ENCODE data around the gene LCN15.
A peak's percentile ranks its signal among the peaks of the same experiment; 100 is the strongest.
"Not testable (repeated sequence)": the region's sequence is repeated elsewhere in the genome, so short reads cannot be mapped to it uniquely, and the experiment has no call there.

Gene LCN15

GRCh38 chr9:136764301-136764891 is at the start of gene LCN15:
Gene LCN15, minus strand, starts transcription at chr9:136764518. Its CDS starts 30 bp downstream, at chr9:136764488.
- DNase-seq, result peak; percentile 80

- no peak for DNase-seq
Observed at GRCh38 chr9:136808806-136809158, 44.5 kb upstream of the LCN15 start.

GRCh38 chr9:136808075-136808805 is 43.9 kb upstream of the LCN15 start:
- DNase-seq, result no peak

- no peak for DNase-seq
Observed at GRCh38 chr9:136807281-136808074, 43.2 kb upstream of the LCN15 start, which contains the start of gene RABL6. Gene RABL6, plus strand, starts transcription at chr9:136807948. Its CDS starts 249 bp downstream, at chr9:136808197.

GRCh38 chr9:136806631-136807201 is 42.4 kb upstream of the LCN15 start:
- DNase-seq, result no peak

GRCh38 chr9:136806067-136806466 is 41.7 kb upstream of the LCN15 start:
- DNase-seq, result no peak

GRCh38 chr9:136805207-136805740 is 41.0 kb upstream of the LCN15 start:
- no peak for DNase-seq

GRCh38 chr9:136804509-136805206 is 40.3 kb upstream of the LCN15 start:
- DNase-seq, result no peak

- DNase-seq, result no peak
Observed at GRCh38 chr9:136803551-136804508, 39.5 kb upstream of the LCN15 start.

GRCh38 chr9:136803009-136803550 is 38.8 kb upstream of the LCN15 start:
- not testable (repeated sequence) for DNase-seq

GRCh38 chr9:136802321-136802720 is 38.0 kb upstream of the LCN15 start:
- no peak for DNase-seq

GRCh38 chr9:136799854-136800657 is 35.7 kb upstream of the LCN15 start:
- DNase-seq, result peak; percentile 88

GRCh38 chr9:136799079-136799853 is 34.9 kb upstream of the LCN15 start:
- peak; percentile 53 for DNase-seq

GRCh38 chr9:136798708-136799078 is 34.4 kb upstream of the LCN15 start:
- no peak for DNase-seq

GRCh38 chr9:136796775-136797347 is 32.5 kb upstream of the LCN15 start:
- DNase-seq, result not testable (repeated sequence)

- DNase-seq, result no peak
Observed at GRCh38 chr9:136796238-136796774, 32.0 kb upstream of the LCN15 start, which contains the start of gene CCDC183. Gene CCDC183, plus strand, starts transcription at chr9:136796338. Its CDS starts 60 bp downstream, at chr9:136796398.

- no peak for DNase-seq
Observed at GRCh38 chr9:136795000-136795348, 30.7 kb upstream of the LCN15 start.

- DNase-seq, result no peak
Observed at GRCh38 chr9:136794281-136794999, 30.1 kb upstream of the LCN15 start.
